ENCODE results near the gene GALNT9. TPM values are rescaled to one million over a fixed set of nuclear protein-coding genes. Genes with fewer than 3 reads are reported as not detected.

Gene GALNT9
- total RNA-seq, 1 donor from 2014 or later, result not detected

DNA sequence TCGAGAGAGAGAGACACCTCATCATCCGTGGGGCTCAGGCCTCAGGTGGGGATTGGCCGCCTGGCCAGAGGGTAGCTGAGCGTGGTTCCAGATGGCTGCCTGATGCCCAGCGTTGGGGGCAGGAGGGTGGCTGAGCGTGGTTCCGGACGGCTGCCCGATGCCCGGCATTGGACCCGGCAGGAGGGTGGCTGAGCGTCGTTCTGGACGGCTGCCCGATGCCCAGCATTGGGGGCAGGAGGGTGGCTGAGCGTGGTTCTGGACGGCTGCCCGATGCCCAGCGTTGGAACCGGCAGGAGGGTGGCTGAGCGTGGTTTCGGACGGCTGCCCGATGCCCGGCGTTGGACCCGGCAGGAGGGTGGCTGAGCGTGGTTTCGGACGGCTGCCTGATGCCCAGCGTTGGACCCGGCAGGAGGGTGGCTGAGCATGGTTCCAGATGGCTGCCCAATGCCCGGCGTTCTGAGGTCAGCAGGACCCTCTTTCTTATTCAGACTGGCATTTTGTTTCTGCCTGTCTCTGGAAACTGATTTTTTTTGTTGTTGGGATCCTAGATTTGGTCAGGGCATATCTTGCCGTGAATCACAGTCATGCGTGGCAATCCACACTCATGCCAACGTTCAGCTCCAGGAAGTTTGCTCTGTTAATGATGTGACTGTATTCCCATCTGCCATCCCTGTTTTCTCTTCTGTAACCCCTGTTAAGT is 40.7 kb downstream of the GALNT9 start:
- H3K27ac ChIP-seq, result no peak overlapping the region
- Mint-ChIP-seq H3K27me3 (ENCODE audit: insufficient read depth, low read depth) (peaks cover 27% of the 10 kb centered on the region), H3K36me3 (no peaks in the 10 kb centered on the region), H3K4me3 (no peak overlapping the region), H3K9me3 (peaks cover 5% of the 10 kb centered on the region), H3K4me1 (peaks cover 23% of the 10 kb centered on the region), H3K27ac (no peak overlapping the region)
- peaks cover 24% of the 10 kb centered on the region for H3F3A ChIP-seq (ENCODE audit: low read depth)
- no peaks in the 10 kb centered on the region for H3K9me3 ChIP-seq (ENCODE audit: low read depth)
- no peaks in the 10 kb centered on the region for H4K20me1 ChIP-seq (ENCODE audit: low read depth)
- no peak overlapping the region for H3K9ac ChIP-seq
- H3K4me3 ChIP-seq, result no peak overlapping the region
- DNase-seq (ENCODE audit: low spot score), result no peak
- H3K27me3 ChIP-seq, result peaks cover 70% of the 10 kb centered on the region
- H3K4me2 ChIP-seq, result no peak overlapping the region
- H3K36me3 ChIP-seq, result no peaks in the 10 kb centered on the region
- H2AFZ ChIP-seq (replicated peaks), result no peak overlapping the region
- TF ChIP-seq, protein P1, sequence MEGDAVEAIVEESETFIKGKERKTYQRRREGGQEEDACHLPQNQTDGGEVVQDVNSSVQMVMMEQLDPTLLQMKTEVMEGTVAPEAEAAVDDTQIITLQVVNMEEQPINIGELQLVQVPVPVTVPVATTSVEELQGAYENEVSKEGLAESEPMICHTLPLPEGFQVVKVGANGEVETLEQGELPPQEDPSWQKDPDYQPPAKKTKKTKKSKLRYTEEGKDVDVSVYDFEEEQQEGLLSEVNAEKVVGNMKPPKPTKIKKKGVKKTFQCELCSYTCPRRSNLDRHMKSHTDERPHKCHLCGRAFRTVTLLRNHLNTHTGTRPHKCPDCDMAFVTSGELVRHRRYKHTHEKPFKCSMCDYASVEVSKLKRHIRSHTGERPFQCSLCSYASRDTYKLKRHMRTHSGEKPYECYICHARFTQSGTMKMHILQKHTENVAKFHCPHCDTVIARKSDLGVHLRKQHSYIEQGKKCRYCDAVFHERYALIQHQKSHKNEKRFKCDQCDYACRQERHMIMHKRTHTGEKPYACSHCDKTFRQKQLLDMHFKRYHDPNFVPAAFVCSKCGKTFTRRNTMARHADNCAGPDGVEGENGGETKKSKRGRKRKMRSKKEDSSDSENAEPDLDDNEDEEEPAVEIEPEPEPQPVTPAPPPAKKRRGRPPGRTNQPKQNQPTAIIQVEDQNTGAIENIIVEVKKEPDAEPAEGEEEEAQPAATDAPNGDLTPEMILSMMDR (IDR thresholded peaks at IDR 0.05), result no peak
- TF ChIP-seq EZH2 (IDR thresholded peaks at IDR 0.05) (no peak), EZH2phosphoT487 (IDR thresholded peaks at IDR 0.05) (no peak)
- H3K4me1 ChIP-seq, result peaks cover 24% of the 10 kb centered on the region
- no peaks in the 10 kb centered on the region for H3K79me2 ChIP-seq (ENCODE audit: low read depth)

DNA sequence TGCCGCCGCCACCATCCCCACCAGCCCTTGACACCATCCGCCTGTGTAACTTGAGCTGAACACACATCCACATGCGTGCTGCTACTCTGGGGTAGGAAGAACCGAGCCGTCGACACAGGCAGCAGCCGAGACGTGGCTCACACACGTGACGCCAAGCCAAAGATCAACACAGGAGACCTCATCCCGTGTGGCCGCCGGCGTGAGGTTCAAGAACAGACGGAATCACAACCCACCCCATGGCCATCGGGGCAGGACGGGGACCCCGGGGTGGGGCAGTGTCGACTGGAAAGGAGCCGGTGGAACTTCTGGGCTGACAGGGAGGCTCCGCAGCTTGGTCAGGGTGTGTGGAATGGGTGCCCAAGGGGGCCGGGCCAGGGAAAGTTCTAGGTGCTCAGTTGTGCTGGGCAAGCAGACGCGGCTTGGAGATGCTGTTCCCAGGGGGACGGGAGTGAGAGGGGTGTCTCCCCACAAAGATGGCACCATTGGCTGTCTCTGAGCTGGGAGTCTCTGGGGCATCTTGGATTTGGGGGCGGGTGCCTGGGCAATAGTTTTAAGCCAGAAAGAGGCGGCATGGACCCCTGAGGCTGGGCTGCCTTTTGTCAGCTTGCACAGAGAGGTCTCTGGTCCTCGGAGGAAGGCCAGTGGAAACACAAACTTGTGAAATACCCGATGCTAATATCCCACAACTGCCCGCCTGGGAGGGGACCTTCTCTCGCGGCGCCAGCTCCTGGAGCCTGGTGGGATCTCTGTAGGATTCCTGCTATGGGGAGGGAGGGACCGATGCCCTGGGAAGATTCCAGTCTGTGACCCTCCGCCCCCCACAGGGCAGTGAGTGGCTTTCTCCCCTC is 41.8 kb downstream of the GALNT9 start:
- Histone ChIP-seq H3K27me3 (peaks cover 67% of the 10 kb centered on the region), H3K9me3 (ENCODE audit: low read depth) (no peaks in the 10 kb centered on the region), H3K4me2 (no peak overlapping the region), H3K27ac (no peak overlapping the region), H2AFZ (replicated peaks) (no peak overlapping the region), H4K20me1 (ENCODE audit: low read depth) (no peaks in the 10 kb centered on the region), H3K36me3 (no peaks in the 10 kb centered on the region), H3K4me3 (no peak overlapping the region), H3F3A (ENCODE audit: low read depth) (peaks cover 24% of the 10 kb centered on the region), H3K79me2 (ENCODE audit: low read depth) (no peaks in the 10 kb centered on the region), H3K9ac (no peak overlapping the region), H3K4me1 (peaks cover 24% of the 10 kb centered on the region)
- H3K27me3 Mint-ChIP-seq (ENCODE audit: insufficient read depth, low read depth), result peaks cover 27% of the 10 kb centered on the region
- TF ChIP-seq EZH2 (IDR thresholded peaks at IDR 0.05), result no peak
- TF ChIP-seq, protein P1 (IDR thresholded peaks at IDR 0.05), result no peak
- TF ChIP-seq EZH2phosphoT487 (IDR thresholded peaks at IDR 0.05), result no peak
- DNase-seq (ENCODE audit: low spot score), result no peak
- peaks cover 23% of the 10 kb centered on the region for H3K4me1 Mint-ChIP-seq
- no peak overlapping the region for H3K27ac Mint-ChIP-seq
- peak overlapping the region; percentile 25 for H3K4me3 Mint-ChIP-seq
- H3K9me3 Mint-ChIP-seq, result peaks cover 5% of the 10 kb centered on the region
- no peaks in the 10 kb centered on the region for H3K36me3 Mint-ChIP-seq

DNA sequence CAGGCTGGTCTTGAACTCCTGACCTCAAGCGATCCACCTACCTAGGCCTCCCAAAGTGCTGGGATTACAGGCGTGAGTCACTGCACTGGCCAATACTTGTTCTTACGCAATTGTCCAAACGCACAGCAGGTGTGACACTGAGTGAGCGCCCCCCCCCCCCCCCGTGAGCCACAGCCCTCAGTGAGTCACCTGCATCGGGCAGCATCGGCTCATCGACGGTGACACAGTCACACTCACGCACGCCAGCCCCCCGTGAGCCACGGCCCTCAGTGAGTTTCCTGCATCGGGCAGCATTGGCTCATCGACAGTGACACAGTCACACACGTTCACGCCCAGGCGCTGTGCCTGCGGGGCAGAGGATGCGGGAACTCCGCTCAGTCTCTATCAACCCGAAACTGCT is 42.5 kb downstream of the GALNT9 start:
- TF ChIP-seq EZH2phosphoT487 (IDR thresholded peaks at IDR 0.05) (no peak), EZH2 (IDR thresholded peaks at IDR 0.05) (no peak)
- TF ChIP-seq, protein P1 (IDR thresholded peaks at IDR 0.05), result no peak
- Mint-ChIP-seq H3K4me3 (peak overlapping the region; percentile 25), H3K27ac (no peak overlapping the region)

More for the DNA sequence above, 42.5 kb downstream of the GALNT9 start:
- Histone ChIP-seq H3K27ac (no peak overlapping the region), H3K9ac (no peak overlapping the region), H3K4me2 (no peak overlapping the region), H3K36me3 (no peaks in the 10 kb centered on the region), H3F3A (ENCODE audit: low read depth) (peaks cover 24% of the 10 kb centered on the region), H3K27me3 (peaks cover 60% of the 10 kb centered on the region), H4K20me1 (ENCODE audit: low read depth) (no peaks in the 10 kb centered on the region), H3K79me2 (ENCODE audit: low read depth) (no peaks in the 10 kb centered on the region), H3K4me1 (peaks cover 24% of the 10 kb centered on the region), H3K4me3 (no peak overlapping the region), H3K9me3 (ENCODE audit: low read depth) (no peaks in the 10 kb centered on the region), H2AFZ (replicated peaks) (no peak overlapping the region)
- DNase-seq (ENCODE audit: low spot score), result no peak
- Mint-ChIP-seq H3K27me3 (ENCODE audit: insufficient read depth, low read depth) (peaks cover 25% of the 10 kb centered on the region), H3K36me3 (no peaks in the 10 kb centered on the region), H3K4me1 (peaks cover 23% of the 10 kb centered on the region), H3K9me3 (peaks cover 3% of the 10 kb centered on the region)
